Panc1 (cell line): ENCODE data around the gene PITX1. TPM values are rescaled to one million over a fixed set of nuclear protein-coding genes. Genes with fewer than 3 reads are reported as not detected.

Source experiments
- ATAC-seq: fragments of 200-7000 bp; cut with Tn5 transposase; 2 replicates; pipeline ENCODE4 v1.9.1; 2020; ENCODE audit warnings: mild to moderate bottlenecking, moderate library complexity
- BruUV-seq: library from RNA; stranded (reverse); fragments of 400-500 nt; replicated peaks from 2 replicates; lab custom pipeline; 2021; lab: Mats Ljungman, UMichigan
- CTCF ChIA-PET: fragments of 300-600 bp; sonication (Branson Sonifier 250); formaldehyde crosslinking; loops from one replicate; lab custom pipeline; 2022; ENCODE audit warnings: antibody characterized with exemption; lab: Charles Lee
- POLR2A ChIA-PET: fragments of 300-600 bp; sonication (Branson Sonifier 250); formaldehyde crosslinking; loops from one replicate; lab custom pipeline; 2022; ENCODE audit warnings: antibody characterized with exemption; lab: Charles Lee
- DNase-seq: peaks from one replicate; pipeline ENCODE4 v3.0.0-alpha.2; 2010; ENCODE audit warnings: low read depth, low spot score
- H3K27ac ChIP-seq: 2 replicates; pipeline ENCODE4 v1.5.1; 2011; ENCODE audit warnings: mild to moderate bottlenecking, low read length, inconsistent platforms
- H3K27me3 ChIP-seq: fragments of 200-500 bp; sonication (Bioruptor generic); 2 replicates; pipeline ENCODE4 v1.6.0; 2014; ENCODE audit warnings: low read length, inconsistent platforms; ENCODE audit not compliant: control insufficient read depth, insufficient read depth
- H3K36me3 ChIP-seq: fragments of 200-500 bp; sonication (Bioruptor generic); 2 replicates; pipeline ENCODE4 v1.5.1; 2014; ENCODE audit warnings: inconsistent platforms, mild to moderate bottlenecking, low read length, moderate library complexity; ENCODE audit not compliant: control insufficient read depth, insufficient read depth
- H3K4me1 ChIP-seq: 2 replicates; pipeline ENCODE4 v1.5.1; 2011; ENCODE audit warnings: inconsistent platforms, mild to moderate bottlenecking, low read length, moderate library complexity; ENCODE audit not compliant: control insufficient read depth, insufficient read depth
- H3K4me3 ChIP-seq, 2 experiments: 2 replicates each; pipeline ENCODE4 v1.5.1; 2011 to 2012; ENCODE audit warnings: low read depth in 2 of 2, low read length in 2 of 2, mild to moderate bottlenecking in 2 of 2, inconsistent platforms in 1 of 2, moderate library complexity in 1 of 2
- H3K9me3 ChIP-seq: fragments of 200-500 bp; sonication (Bioruptor generic); 2 replicates; pipeline ENCODE4 v1.5.1; 2014; ENCODE audit warnings: low read depth, mild to moderate bottlenecking, inconsistent platforms, low read length, moderate library complexity; ENCODE audit not compliant: control insufficient read depth, insufficient read depth
- CTCF ChIP-seq: fragments of 450-650 bp; IDR thresholded peaks from 2 replicates; pipeline ENCODE4 v1.5.1; 2017; ENCODE audit warnings: mild to moderate bottlenecking
- POLR2AphosphoS5 ChIP-seq: IDR thresholded peaks from 2 replicates; pipeline ENCODE4 v1.6.1; 2012; ENCODE audit warnings: mild to moderate bottlenecking, low read depth, low read length, moderate library complexity
- SIN3A ChIP-seq: IDR thresholded peaks from 2 replicates; pipeline ENCODE4 v1.6.1; 2012; ENCODE audit warnings: low read depth, mild to moderate bottlenecking, low read length, moderate library complexity, borderline replicate concordance; ENCODE audit not compliant: insufficient read depth
- TCF7L2 ChIP-seq: IDR thresholded peaks from 2 replicates; pipeline ENCODE4 v1.6.1; 2011; ENCODE audit warnings: mild to moderate bottlenecking, low read depth, low read length, inconsistent platforms
- in situ Hi-C: cut with HindIII; loops from 2 replicates; pipeline ENCODE4 v1.10.0; 2016; ENCODE audit warnings: low sequenced_read_pairs, low pct_unique_long_range_greater_than_20kb
- intact Hi-C: fragments of 100-400 bp; cut with micrococcal nuclease; formaldehyde crosslinking; loops from one replicate; pipeline ENCODE4 v1.10.0; 2022; ENCODE audit not compliant: unreplicated experiment
- total RNA-seq: library from RNA; stranded (reverse); gene quantifications from one replicate; pipeline ENCODE4 v1.2.1, GENCODE V29; 2021; ENCODE audit not compliant: unreplicated experiment
- TF ChIP-seq, protein P1 (sequence below), 2 experiments: IDR thresholded peaks; 2 replicates each; pipeline ENCODE4 v1.6.1; 2011 to 2012; ENCODE audit warnings: low read depth in 2 of 2, control low read depth in 1 of 2, low read length in 1 of 2, mild to moderate bottlenecking in 1 of 2, moderate library complexity in 1 of 2; ENCODE audit not compliant: insufficient read depth in 1 of 2

Gene PITX1
- total RNA-seq, 1 experiment from 2014 or later = 41.5 TPM

DNA sequence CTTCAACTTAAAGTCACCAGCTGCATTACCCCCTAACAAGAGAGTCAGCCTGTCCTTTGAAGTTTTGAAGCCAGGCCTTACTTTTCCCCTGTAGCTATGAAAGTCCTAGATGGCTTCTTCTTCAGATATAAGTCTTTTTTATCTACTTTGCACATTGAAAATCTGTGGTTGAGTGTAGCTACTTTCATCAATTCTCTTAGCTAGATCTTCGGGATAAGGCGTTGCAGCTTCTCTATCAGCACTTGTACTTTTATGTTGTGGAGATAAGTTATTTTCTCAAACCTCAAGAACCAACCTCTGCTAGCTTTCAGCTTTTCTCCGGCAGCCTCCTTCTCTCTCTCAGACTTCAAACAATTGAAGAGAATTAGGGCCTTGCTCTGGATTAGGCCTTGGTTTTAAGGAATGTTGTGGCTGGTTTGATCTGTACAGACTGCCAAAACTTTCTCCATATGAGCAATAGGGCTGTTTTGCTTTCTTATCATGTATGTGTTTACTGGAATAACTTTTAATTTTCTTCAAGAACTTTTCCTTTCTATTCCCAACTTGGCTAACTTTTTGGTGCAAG, 44.7 kb downstream of the PITX1 start:
- intact Hi-C loops (no loop called here), in situ Hi-C loops (no loop called here)
- Histone ChIP-seq H3K27ac (no peak overlapping the region), H3K36me3 (no peaks in the 10 kb centered on the region), H3K4me1 (no peaks in the 10 kb centered on the region), H3K9me3 (peaks cover 6% of the 10 kb centered on the region; the same call in 1 of the 2 replicates), H3K27me3 (no peaks in the 10 kb centered on the region), H3K4me3 (no peak overlapping the region)
- TF ChIP-seq SIN3A (no peak), CTCF (no peak), TCF7L2 (no peak), POLR2AphosphoS5 (no peak)
- TF ChIP-seq, protein P1, sequence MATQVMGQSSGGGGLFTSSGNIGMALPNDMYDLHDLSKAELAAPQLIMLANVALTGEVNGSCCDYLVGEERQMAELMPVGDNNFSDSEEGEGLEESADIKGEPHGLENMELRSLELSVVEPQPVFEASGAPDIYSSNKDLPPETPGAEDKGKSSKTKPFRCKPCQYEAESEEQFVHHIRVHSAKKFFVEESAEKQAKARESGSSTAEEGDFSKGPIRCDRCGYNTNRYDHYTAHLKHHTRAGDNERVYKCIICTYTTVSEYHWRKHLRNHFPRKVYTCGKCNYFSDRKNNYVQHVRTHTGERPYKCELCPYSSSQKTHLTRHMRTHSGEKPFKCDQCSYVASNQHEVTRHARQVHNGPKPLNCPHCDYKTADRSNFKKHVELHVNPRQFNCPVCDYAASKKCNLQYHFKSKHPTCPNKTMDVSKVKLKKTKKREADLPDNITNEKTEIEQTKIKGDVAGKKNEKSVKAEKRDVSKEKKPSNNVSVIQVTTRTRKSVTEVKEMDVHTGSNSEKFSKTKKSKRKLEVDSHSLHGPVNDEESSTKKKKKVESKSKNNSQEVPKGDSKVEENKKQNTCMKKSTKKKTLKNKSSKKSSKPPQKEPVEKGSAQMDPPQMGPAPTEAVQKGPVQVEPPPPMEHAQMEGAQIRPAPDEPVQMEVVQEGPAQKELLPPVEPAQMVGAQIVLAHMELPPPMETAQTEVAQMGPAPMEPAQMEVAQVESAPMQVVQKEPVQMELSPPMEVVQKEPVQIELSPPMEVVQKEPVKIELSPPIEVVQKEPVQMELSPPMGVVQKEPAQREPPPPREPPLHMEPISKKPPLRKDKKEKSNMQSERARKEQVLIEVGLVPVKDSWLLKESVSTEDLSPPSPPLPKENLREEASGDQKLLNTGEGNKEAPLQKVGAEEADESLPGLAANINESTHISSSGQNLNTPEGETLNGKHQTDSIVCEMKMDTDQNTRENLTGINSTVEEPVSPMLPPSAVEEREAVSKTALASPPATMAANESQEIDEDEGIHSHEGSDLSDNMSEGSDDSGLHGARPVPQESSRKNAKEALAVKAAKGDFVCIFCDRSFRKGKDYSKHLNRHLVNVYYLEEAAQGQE (IDR thresholded peaks at IDR 0.05; ENCODE audit: insufficient read depth in 1 of 2, low read depth in 2 of 2, low read length in 1 of 2) = no peak
- CTCF ChIA-PET = no interaction called here
- POLR2A ChIA-PET = no interaction called here
- ATAC-seq (no peak), DNase-seq (no peak)
- BruUV-seq = no TSS peak

GRCh38 chr5:134982230-134982629, 51.8 kb downstream of the PITX1 start:
- in situ Hi-C loops = no loop called here
- intact Hi-C loops = no loop called here
- H3K9me3 ChIP-seq = peaks cover 18% of the 10 kb centered on the region; the same call in 1 of the 2 replicates

GRCh38 chr5:134979416-134979815, 54.6 kb downstream of the PITX1 start:
- DNase-seq (no peak), ATAC-seq (no peak)
- in situ Hi-C loops = no loop called here
- Histone ChIP-seq H3K4me1 (no peaks in the 10 kb centered on the region), H3K36me3 (no peaks in the 10 kb centered on the region), H3K9me3 (peaks cover 18% of the 10 kb centered on the region; the same call in 1 of the 2 replicates), H3K27me3 (no peaks in the 10 kb centered on the region), H3K27ac (no peak overlapping the region), H3K4me3 (no peak overlapping the region)
- intact Hi-C loops = no loop called here
- POLR2A ChIA-PET = no interaction called here
- BruUV-seq = no TSS peak
- CTCF ChIA-PET = interaction anchor here (0.6 kb wide), 1 partner anchor 339 kb away, joined by 3 read pairs; no protein-coding TSS in a partner anchor
- TF ChIP-seq TCF7L2 (no peak), POLR2AphosphoS5 (no peak)

More at GRCh38 chr5:134982230-134982629, 51.8 kb downstream of the PITX1 start:
- Histone ChIP-seq H3K27me3 (no peaks in the 10 kb centered on the region), H3K36me3 (no peaks in the 10 kb centered on the region), H3K4me3 (no peak overlapping the region), H3K4me1 (no peaks in the 10 kb centered on the region), H3K27ac (no peak overlapping the region)
- ATAC-seq = no peak
- POLR2A ChIA-PET = no interaction called here
- no peak for DNase-seq
- no TSS peak for BruUV-seq
- CTCF ChIA-PET = no interaction called here
- no peak for TF ChIP-seq SIN3A

Other genes with a start within 250 kb of the PITX1 start
- 51.7 TPM for gene C5orf24, start 188.3 kb downstream of the PITX1 start, total RNA-seq
- 47.4 TPM for gene TXNDC15, start 159.9 kb downstream of the PITX1 start, total RNA-seq
- gene PCBD2, start 129.1 kb downstream of the PITX1 start, total RNA-seq = 19.8 TPM
- gene CATSPER3, start 66.3 kb downstream of the PITX1 start, total RNA-seq = 0.69 TPM